Activated T-helper 1 cell treated with Interleukin-2 at 50 U/mL for 16 hours (primary cell): ENCODE measurements around the gene MAPK1.
"Not testable (repeated sequence)": the region's sequence is repeated elsewhere in the genome, so short reads cannot be mapped to it uniquely, and the experiment has no call there.

Experiments used
- DNase-seq: peaks from one replicate; pipeline ENCODE4 v3.0.0-alpha.2; 2020; ENCODE audit warnings: low read depth

MAPK1 gene

DNA sequence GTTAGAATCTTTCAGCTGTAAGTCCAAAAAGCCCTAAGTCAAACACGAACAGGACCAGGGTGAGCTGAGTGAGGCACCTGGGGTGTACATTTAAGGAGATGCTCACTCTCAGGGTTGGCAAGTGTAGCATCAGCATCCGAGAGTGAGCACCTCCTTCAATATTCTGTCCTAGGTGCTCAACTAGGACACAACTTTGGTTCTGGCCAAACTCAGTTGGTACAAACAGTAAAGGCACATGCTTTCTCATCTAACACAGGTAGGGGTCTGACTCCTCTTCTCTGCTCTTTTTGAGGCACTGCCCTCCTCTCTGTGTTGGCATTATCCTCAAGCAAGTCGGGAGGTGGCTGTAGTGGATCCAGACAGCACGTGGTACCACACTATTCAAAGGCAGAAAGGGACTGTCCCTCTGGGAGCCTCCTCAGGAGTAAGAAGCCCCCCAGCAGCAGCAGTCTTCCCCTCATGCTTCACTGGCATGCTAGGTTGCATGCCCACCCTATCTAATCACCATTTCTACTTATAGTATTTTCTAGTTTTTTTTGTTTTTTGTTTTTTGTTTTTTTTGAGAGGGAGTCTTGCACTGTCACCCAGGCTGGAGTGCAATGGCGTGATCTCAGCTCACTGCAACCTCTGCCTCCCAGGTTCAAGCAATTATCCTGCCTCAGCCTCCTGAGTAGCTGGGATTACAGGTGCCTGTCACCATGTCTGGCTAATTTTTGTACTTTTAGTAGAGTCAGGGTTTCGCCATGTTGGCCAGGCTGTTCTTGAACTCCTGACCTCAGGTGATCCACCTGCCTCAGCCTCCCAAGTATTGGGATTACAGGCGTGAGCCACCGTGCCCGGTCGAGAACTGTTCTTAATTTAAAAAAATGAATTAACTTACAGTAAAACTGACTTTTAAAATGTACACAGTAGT lies 14.7 kb upstream of the MAPK1 start:
- no peak for DNase-seq

DNA sequence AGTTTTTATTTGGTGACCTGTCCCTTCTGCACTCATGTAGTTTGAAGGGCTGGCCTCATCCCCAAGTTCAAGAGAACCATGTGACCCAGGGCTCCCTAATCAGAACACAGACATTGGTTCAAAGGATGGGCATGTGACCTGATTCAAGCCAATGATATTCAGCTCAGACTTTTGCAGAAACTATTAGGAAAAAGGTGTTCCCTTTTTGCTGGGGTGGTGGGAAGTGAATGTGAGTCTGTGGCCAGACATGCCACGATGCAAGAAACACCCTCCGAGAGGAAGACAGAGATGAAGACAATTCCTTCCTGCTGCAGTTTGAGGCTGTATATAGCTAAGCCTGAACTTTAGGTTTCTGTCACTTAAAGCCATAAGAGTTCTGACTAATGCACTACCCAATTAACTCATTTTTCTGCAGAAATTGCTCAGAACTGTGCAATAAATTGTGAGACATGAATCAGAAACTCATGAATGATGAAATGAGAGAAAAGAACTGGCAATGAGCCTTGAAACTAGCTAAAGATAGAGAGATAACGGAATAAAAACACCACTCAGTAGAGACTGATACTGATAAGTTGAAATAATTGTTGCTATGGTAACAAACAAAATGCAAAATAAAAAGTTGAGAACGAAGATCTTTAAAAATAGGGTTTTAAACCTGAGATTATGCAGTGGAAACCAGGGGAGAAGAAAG lies 9.2 kb upstream of the MAPK1 start:
- DNase-seq = no peak

DNA sequence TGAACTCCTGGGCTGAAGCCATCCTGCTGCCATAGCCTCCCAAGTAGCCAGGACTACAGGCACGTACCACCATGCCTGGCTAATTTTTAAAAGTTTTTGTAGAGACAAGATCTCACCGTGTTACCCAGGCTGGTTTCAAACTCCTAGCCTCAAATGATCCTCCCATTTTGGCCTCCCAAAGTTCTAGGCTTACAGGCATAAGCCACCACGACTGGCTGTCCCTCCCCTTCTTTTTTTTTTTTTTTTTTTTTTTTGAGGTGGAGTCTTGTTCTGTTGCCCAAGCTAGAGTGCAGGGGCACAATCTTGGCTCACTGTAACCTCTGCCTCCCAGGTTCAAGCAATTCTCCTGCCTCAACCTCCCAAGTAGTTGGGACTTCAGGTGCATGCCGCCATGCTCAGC lies 7.5 kb upstream of the MAPK1 start:
- not testable (repeated sequence) for DNase-seq

DNA sequence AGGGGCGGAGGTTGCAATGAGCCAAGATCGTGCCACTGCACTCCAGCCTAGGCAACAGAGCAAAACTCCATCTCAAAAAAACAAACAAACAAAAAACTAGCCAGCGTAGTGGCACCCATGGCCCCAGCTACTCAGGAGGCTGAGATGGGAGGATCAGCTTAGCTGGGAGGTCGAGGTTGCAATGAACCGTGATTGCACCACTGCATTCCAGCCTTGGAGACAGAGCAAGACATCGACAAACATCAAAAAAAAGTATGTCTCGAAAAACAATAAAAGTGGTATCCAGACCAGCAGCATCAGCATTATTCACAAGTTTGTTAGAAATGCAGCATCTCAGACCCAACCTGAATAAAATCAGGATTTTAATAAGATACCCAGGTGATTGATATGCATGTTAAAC lies 6.2 kb upstream of the MAPK1 start:
- DNase-seq = no peak

DNA sequence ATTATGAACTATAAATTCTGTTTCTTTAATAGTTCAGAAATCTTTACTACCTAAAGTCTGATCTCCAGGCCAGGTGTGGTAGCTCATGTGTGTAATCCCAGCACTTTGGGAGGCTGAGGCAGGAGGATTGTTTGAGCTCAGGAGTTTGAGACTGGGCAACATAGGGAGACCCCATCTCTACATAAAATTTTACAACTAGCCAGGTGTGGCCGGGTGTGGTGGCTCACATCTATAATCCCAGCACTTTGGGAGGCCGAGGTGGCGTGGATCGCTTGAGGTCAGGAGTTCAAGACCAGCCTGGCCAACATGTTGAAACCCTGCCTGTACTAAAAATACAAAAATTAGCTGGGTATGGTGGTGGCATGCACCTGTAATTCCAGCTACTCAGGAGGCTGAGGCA lies 5.3 kb upstream of the MAPK1 start:
- DNase-seq = not testable (repeated sequence)

DNA sequence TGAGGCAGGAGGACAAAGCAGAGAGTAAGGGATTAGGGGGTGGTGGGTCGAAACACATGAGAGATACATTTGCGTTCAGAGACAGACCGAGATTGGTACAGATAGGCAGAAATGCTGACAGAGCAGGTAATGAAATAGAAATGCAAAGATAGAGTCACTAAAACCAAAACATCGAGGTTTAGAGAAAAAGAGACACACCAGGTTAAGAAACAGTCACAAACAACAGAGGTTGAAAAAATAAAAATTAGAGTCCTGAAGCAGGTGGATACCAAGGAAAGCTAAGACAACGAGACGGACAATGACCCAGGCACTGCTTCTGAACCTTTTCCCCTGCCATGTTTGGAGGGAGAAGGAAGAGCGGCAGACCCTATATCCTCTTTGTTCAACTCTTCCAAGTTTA lies 1.2 kb upstream of the MAPK1 start:
- no peak for DNase-seq

DNA sequence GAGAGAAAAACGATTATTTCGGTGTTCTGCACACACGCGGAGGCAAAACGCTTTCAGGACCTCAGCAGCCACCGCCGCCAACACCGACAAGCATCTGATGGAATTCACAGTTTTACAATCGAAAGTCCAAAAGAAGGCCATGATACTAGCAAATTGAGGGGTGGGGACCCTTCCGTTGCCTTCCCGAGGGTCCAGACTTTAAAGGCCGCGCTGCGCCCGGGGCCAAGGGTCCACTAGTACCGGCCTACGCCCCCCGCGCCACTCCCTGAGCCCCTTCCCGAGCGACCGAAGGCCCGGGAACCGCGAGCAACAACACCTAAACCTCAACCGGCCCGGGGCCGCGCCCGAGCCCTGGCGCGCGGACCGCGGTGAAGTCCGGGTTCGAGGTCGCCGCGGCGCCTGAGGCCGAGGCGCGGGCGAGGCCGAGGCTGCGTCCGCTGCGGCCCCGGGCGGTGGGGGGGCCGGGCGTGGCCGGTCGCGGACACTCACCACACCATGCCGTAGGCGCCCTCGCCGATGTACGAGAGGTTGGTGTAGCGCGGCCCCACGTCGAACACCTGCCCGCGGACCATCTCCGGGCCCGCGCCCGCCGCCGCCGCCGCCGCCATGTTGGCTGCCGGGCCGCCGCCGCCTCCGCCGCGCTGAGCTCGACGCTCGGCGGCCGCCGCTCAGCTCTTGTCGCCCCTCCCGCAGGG lies 465 bp downstream of the MAPK1 start:
- DNase-seq = no peak

DNA sequence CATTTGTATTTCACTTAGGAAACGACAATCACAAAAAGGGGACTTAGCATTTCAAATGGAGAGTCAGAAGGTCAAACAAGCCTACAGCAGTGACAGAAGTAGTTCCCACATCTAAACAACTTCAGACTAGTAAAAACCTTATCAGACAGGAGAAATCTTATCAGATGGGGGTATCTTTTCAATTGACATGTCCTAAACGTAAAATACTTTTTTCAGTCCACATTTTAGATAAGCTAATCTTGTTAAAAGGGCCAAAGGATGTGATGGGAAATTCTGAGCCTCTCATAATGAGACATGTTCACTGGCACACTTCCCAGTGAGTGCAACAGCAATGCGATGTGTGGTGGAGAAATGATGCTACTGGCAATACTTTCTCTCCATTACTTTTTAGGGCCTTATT lies 2.4 kb downstream of the MAPK1 start:
- no peak for DNase-seq

DNA sequence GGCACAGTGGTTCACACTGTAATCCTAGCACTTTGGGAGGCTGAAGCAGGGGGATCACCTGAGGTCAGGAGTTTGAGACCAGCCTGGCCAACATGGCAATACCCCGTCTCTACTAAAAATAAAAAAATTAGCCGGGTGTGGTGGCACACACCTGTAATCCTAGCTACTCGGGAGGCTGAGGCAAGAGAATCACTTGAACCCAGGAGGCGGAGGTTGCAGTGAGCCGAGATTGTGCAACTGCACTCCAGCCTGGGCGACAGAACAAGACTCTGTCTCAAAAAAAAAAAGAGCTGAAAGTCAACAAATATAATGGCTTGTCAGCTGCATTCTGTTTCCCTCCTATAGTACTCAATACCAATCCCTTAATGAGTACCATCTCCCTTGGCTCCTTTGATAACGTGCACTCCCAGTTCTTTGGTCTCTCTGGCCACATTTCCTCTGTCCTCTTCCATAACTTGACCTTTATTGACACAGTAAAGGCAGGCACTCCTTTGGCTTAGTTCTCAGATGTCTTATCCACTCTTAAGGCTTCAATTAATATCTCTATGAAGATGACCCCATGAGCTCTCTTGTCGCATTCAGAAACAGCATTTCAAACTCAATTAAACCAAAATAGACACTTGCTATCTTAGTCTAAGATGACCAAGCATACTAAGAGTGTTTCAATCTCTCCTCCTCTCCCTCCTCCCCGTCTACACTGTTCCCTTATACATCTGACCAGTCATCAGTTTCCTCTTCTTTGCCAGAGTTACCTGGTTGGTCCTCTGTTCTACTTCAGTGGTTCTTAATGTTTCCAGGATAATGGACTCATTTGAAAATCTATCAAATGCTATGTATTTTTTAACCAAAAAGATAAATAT lies 4.8 kb downstream of the MAPK1 start:
- DNase-seq = no peak

DNA sequence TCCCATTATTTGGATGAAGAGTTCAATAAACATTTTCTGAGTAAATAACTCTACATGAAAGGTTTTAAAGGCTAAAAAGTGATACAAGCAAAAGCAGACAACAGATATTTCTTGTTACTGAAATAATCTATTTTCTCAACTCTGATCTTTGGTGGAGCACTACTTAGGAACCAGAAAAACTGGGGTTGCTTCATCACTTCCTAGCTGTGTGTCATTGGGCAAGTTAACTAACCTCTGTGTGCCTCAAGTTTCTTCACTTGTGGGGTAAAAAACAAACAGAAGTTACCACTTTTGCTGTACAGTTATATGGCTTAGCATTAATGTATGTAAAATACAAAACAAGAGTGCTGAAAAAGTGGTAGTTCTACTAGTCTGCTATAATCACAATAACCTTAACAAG lies 5.6 kb downstream of the MAPK1 start:
- DNase-seq = no peak

DNA sequence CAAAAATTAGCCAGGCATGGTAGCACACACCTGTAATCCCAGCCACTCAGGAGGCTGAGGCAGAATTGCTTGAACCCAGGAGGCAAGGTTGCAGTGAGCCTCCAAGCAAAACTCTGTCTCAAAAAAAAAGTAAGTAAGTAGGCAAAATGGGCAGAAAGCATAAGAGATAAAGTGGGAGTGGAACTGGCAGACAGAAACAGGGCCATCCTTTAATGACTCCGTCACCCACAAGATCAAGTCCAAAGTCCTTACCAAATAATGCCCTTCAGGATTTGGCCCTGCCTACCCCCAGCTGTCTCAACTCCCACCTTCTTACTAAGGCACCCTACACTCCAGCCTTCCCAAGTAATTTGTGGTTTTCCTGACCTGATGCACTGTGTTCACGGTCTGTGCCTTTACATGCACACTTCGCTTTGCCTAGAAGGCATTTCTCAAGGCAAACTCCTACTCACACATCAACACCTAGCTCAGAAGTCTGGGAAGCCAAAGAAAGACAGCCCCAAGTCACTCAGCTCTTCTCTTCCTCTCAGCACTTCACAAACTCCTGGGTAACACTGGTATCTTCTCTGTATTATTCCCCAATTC lies 6.1 kb downstream of the MAPK1 start:
- no peak for DNase-seq

DNA sequence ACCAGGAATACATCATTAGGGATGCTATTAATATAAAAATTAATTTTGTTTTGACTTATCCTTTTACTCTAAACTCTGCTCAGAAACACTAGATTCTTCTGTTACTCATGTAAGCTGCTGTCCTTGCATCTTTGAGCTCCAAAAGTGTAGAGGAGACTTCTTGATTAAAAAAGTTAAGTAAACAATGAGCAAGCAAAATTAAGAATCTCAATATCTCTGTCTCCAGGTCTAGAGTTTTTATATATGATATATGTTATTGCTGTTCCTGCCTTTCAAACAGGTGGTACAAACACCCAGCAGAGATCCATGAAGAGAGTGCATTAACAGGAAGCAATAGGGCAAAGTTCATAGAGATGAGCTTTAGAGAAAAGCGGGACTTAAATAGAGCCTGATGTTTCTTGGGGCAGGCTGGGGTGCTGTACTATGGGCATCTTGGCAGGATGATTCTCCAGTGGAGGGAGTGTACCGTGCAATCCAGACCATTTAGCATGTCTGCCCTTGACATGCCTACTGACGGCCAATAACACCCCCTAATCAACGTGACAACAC lies 6.9 kb downstream of the MAPK1 start:
- no peak for DNase-seq

DNA sequence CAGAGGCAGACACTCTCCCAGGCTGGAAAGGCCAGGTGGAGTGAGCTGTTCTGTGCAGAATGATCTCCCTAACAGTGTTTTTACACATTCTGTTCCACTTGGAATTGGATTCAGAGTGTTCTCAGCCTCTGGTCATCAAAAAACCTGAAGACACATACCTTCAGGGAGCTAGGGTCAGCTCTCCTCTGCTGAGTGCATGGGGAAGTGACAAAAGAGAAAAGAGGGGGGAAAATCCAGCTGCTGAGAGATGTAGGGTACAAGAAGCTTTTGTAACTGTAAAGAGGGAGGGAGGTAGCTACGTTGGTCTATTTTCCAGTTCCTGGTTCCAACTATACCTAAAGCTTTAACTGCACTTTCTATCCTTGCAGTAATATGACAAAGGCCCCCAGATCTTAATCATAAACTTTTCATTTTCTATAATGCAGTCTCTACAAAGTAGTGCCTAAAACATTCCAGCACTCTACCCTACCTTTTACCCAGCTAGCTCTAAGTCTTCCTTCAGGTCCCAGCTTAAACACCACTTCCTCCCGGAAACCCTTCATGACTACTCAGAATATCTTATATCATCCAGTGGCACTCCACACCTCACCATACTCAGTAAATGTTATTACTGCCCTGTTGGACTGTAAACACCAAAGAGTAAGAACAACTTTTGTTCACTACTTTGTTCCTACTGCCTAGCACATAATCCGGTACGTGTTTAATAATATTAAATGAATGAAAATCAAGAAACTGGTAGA lies 9.2 kb downstream of the MAPK1 start:
- no peak for DNase-seq

DNA sequence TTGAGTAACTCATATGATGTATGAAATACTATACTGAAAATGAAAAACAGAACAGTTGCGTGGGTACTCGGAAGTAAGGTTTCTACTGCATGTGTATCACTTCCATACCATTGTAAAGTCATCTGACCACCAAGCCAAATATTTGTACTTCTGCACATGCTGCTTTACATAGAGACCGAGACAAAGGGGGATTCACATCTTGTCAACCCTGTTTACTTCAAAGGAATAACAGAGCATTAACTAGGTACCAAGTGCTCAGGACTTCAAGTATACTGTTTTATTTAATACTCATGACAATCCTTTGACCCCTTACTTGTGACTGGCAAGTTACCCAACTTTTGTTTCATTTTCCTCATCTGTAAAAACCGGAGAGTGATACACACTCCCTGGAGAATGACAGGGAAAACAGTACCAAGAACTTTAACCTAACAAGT lies 9.9 kb downstream of the MAPK1 start:
- no peak for DNase-seq

DNA sequence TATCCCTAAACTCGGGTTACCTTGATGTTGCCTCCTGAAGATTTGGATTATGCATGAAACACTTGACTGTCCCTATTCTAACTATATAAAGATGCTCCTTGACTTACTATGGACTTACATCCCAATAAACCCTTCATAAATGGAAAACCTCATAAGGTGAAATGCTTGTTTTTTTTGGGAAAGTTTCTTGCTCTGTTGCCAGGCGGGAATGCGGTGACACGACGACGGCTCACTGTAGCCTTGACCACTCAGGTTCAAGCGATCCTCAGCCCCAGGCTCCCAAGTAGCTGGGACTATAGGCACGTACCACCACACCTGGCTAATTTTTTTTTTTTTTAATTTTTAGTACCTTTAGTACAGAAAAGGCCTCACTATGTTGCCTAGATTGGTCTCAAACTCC lies 10.6 kb downstream of the MAPK1 start:
- DNase-seq = no peak

DNA sequence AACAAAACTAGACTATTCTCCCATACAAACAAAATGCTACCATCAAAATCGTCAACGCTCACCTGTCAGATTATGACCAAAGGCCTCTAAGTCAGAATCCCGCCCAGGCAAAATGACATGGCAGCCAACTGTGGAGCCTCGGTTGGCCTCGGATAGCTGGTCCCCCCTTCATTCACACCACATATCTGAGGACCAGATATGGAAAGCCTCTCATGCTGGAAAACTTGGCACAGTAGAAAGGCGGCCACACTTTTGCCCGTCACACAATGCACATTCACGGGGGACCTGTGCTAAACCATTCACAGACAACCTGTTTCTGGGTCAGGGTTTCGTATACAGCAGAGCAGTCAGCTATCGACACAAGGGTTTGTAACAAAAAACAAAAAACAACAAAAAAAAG lies 11.2 kb downstream of the MAPK1 start:
- no peak for DNase-seq

DNA sequence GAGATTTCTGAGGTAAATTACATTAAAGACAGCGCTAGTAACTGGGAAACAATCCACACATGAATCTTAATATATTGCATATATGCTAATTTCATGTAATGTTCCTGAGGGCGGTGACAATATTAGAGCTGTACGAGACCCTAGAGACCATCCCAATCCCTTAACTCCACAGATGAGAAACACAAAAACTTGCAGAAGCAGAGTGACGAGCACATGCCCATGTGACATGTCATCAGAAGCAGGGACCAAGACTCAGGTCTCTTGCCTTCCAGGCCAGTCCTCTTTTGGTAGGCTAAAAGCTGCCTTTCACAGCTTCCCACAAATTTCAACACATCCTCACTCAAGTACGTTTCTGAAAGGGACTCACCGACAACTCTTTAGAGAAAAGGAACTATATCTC lies 11.8 kb downstream of the MAPK1 start:
- DNase-seq = no peak

DNA sequence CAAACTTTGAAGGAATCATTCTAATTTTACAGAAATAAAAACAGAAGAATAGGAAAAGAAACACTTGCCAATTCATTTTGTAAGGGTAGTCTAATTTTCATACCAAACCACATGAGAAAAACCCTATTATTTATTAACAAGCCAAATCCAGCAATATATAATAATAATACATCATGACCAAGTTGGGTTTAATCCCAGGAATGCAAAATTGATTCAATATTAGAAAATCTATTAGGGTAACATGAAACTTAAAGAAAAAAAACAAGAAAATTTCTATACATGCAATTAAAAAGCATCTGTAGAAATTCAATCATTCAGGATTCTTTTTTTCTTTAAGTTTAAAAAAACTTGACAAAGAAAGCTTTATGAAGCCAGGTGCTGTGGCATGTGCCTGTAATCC lies 16.8 kb downstream of the MAPK1 start:
- DNase-seq = no peak

DNA sequence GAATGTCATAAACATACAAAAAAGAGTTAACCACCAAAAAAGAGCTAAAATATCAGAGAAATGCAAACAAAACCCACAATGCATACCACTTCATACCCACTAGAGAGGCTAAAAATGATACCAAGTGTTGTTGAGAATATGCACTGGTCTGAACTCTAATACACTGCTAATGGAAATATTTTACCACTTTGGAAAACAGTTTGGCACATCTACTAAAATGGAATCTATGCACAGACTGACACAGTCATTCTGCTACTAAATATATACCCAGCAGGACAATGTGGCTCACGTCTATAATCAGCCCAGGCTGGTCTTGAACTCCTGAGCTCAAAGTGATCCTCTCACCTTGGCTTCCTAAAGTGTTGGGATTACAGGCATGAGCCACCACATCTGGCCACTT lies 18.0 kb downstream of the MAPK1 start:
- no peak for DNase-seq

DNA sequence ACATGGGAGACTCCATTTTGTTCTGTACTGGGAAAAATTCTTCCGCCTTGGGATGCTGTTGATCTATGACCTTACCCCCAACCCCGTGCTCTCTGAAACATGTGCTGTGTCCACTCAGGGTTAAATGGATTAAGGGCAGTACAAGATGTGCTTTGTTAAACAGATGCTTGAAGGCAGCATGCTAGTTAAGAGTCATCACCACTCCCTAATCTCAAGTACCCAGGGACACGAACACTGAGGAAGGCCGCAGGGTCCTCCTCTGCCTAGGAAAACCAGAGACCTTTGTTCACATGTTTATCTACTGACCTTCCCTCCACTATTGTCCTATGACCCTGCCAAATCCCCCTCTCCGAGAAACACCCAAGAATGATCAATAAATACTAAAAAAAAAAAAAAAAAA lies 19.4 kb downstream of the MAPK1 start:
- DNase-seq = not testable (repeated sequence)
